Renal pelvis (tissue), 4 donors: Measurements from ENCODE around the gene PAIP2B. TPM values are rescaled to one million over a fixed set of nuclear protein-coding genes. Genes with fewer than 3 reads are reported as not detected.
"Not testable (repeated sequence)": the region's sequence is repeated elsewhere in the genome, so short reads cannot be mapped to it uniquely, and the experiment has no call there.

Experiments used
- DNase-seq: peaks from one replicate; pipeline ENCODE4 v3.0.0-alpha.2; 2013
- polyA plus RNA-seq, 3 donors: library from polyadenylated mRNA; unstranded; fragments of 120-200 nt; gene quantifications; one replicate each; pipeline ENCODE4 v1.2.1, GENCODE V29; 2013; ENCODE audit not compliant: insufficient read length in 3 of 3

Gene PAIP2B
- polyA plus RNA-seq, 3 donors: 18.7 to 24.3 (median 20.8) TPM

GRCh38 chr2:71224935-71225334 is 2.0 kb downstream of the PAIP2B start:
- DNase-seq: no peak

- DNase-seq: no peak
These were observed 2.4 kb downstream of the PAIP2B start for GRCh38 chr2:71224457-71224856.

GRCh38 chr2:71223767-71224333 is 3.1 kb downstream of the PAIP2B start:
- DNase-seq: peak; percentile 14

- peak; percentile 21 for DNase-seq
These were observed 6.2 kb downstream of the PAIP2B start for GRCh38 chr2:71220743-71221142.

- DNase-seq: no peak
These were observed 10.4 kb downstream of the PAIP2B start for GRCh38 chr2:71216501-71216900.

GRCh38 chr2:71215447-71215846 is 11.5 kb downstream of the PAIP2B start:
- DNase-seq: no peak

GRCh38 chr2:71212336-71212735 is 14.6 kb downstream of the PAIP2B start:
- no peak for DNase-seq

GRCh38 chr2:71210292-71210691 is 16.6 kb downstream of the PAIP2B start:
- no peak for DNase-seq

GRCh38 chr2:71208756-71209155 is 18.1 kb downstream of the PAIP2B start:
- no peak for DNase-seq

- DNase-seq: no peak
These were observed 19.3 kb downstream of the PAIP2B start for GRCh38 chr2:71207601-71208000.

- DNase-seq: no peak
These were observed 20.6 kb downstream of the PAIP2B start for GRCh38 chr2:71206271-71206670.

- DNase-seq: no peak
These were observed 35.3 kb downstream of the PAIP2B start for GRCh38 chr2:71191570-71191943.

- peak; percentile 14 for DNase-seq
These were observed 36.0 kb downstream of the PAIP2B start for GRCh38 chr2:71190656-71191569.

GRCh38 chr2:71187589-71187988 is 39.3 kb downstream of the PAIP2B start:
- no peak for DNase-seq

GRCh38 chr2:71186973-71187372 is 39.9 kb downstream of the PAIP2B start:
- no peak for DNase-seq

GRCh38 chr2:71183306-71184115 is 43.4 kb downstream of the PAIP2B start:
- DNase-seq: not testable (repeated sequence)

GRCh38 chr2:71181316-71181715 is 45.6 kb downstream of the PAIP2B start:
- no peak for DNase-seq

GRCh38 chr2:71178836-71179235 is 48.1 kb downstream of the PAIP2B start:
- not testable (repeated sequence) for DNase-seq

- no peak for DNase-seq
These were observed 52.7 kb downstream of the PAIP2B start for GRCh38 chr2:71174207-71174606.

GRCh38 chr2:71173096-71173495 is 53.8 kb downstream of the PAIP2B start:
- no peak for DNase-seq

GRCh38 chr2:71166812-71167211 is 60.1 kb downstream of the PAIP2B start:
- no peak for DNase-seq

GRCh38 chr2:71157124-71157793 is 69.6 kb downstream of the PAIP2B start:
- peak; percentile 41 for DNase-seq
